GM19238 (cell line): ENCODE data around the gene SNTG2.

Experiments
- DNase-seq: peaks from one replicate; pipeline ENCODE4 v3.0.0; 2011; ENCODE audit warnings: low spot score; ENCODE audit not compliant: insufficient read length

The SNTG2 gene

GRCh38 chr2:1231466-1232063 is 280.9 kb downstream of the SNTG2 start:
- DNase-seq = no peak

- DNase-seq = no peak
Observed at GRCh38 chr2:1233281-1233680, 282.6 kb downstream of the SNTG2 start.

GRCh38 chr2:1234731-1235308 is 284.2 kb downstream of the SNTG2 start:
- no peak for DNase-seq

- DNase-seq = no peak
Observed at GRCh38 chr2:1235806-1236205, 285.2 kb downstream of the SNTG2 start.

GRCh38 chr2:1236606-1237005 is 286.0 kb downstream of the SNTG2 start:
- DNase-seq = no peak

- no peak for DNase-seq
Observed at GRCh38 chr2:1237783-1238182, 287.1 kb downstream of the SNTG2 start.

GRCh38 chr2:1238598-1239138 is 288.0 kb downstream of the SNTG2 start:
- DNase-seq = no peak

- DNase-seq = no peak
Observed at GRCh38 chr2:1245193-1245592, 294.5 kb downstream of the SNTG2 start.

GRCh38 chr2:1246239-1246638 is 295.6 kb downstream of the SNTG2 start:
- DNase-seq = no peak

GRCh38 chr2:1246991-1247390 is 296.3 kb downstream of the SNTG2 start:
- DNase-seq = no peak

- DNase-seq = no peak
Observed at GRCh38 chr2:1248187-1248586, 297.5 kb downstream of the SNTG2 start.

GRCh38 chr2:1249897-1250687 is 299.4 kb downstream of the SNTG2 start:
- no peak for DNase-seq

GRCh38 chr2:1251520-1251919 is 300.9 kb downstream of the SNTG2 start:
- no peak for DNase-seq

- no peak for DNase-seq
Observed at GRCh38 chr2:1253629-1254028, 303.0 kb downstream of the SNTG2 start.

- no peak for DNase-seq
Observed at GRCh38 chr2:1254662-1255343, 304.2 kb downstream of the SNTG2 start.

GRCh38 chr2:1256632-1257324 is 306.1 kb downstream of the SNTG2 start:
- DNase-seq = no peak

- no peak for DNase-seq
Observed at GRCh38 chr2:1257334-1257733, 306.7 kb downstream of the SNTG2 start.

GRCh38 chr2:1259746-1260145 is 309.1 kb downstream of the SNTG2 start:
- DNase-seq = no peak

GRCh38 chr2:1262609-1263008 is 312.0 kb downstream of the SNTG2 start:
- DNase-seq = no peak

GRCh38 chr2:1265454-1265853 is 314.8 kb downstream of the SNTG2 start:
- DNase-seq = no peak

GRCh38 chr2:1266351-1266750 is 315.7 kb downstream of the SNTG2 start:
- DNase-seq = no peak
